D721Med (cell line): ENCODE measurements around the gene ZFHX3.

Experiments used
- DNase-seq: peaks from one replicate; pipeline ENCODE4 v3.0.0; 2011; ENCODE audit warnings: low spot score; ENCODE audit not compliant: insufficient read length
- FAIRE-seq: peaks from 2 replicates; lab custom pipeline; 2011; peaks lifted over from hg19 to GRCh38; lab: Jason Lieb, UNC
- TF ChIP-seq, protein P1 (sequence below): IDR thresholded peaks from 2 replicates; pipeline ENCODE4 v1.5.1; 2012; ENCODE audit warnings: mild to moderate bottlenecking, control low read depth; ENCODE audit not compliant: insufficient read depth; ENCODE audit errors: missing control alignments

The ZFHX3 gene

DNA sequence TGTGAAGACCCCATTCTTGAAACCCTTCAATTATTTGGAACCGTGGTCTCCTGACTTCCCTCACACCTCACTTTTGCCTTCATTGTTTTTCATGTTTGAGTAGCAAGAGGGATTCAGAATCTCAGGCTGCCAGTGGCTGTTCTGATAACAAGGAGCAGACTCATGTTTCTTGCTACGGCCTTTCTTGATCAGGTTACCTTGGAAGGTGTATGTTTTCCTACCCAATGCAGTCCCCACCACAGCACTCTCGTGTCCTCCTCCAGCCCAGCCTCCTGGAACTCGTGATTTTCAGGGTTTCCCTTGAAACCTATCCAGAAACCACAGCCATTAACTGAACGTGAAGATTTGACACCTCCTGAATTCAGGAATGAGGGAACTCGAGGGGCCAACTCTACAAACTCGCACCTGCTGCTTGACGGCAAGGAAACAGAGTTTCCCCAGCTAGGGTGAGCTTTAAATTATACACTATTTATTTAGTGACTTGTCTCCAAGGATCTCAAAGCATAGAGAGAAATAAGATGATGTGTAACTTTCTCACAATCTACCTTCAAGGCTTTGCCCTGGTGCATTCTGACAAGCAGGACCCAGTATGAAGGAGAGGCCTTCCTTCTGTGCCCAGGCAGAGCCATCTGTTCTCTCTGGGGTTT lies 1.6 kb downstream of the ZFHX3 start:
- no peak for FAIRE-seq
- TF ChIP-seq, protein P1, sequence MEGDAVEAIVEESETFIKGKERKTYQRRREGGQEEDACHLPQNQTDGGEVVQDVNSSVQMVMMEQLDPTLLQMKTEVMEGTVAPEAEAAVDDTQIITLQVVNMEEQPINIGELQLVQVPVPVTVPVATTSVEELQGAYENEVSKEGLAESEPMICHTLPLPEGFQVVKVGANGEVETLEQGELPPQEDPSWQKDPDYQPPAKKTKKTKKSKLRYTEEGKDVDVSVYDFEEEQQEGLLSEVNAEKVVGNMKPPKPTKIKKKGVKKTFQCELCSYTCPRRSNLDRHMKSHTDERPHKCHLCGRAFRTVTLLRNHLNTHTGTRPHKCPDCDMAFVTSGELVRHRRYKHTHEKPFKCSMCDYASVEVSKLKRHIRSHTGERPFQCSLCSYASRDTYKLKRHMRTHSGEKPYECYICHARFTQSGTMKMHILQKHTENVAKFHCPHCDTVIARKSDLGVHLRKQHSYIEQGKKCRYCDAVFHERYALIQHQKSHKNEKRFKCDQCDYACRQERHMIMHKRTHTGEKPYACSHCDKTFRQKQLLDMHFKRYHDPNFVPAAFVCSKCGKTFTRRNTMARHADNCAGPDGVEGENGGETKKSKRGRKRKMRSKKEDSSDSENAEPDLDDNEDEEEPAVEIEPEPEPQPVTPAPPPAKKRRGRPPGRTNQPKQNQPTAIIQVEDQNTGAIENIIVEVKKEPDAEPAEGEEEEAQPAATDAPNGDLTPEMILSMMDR: no peak

DNA sequence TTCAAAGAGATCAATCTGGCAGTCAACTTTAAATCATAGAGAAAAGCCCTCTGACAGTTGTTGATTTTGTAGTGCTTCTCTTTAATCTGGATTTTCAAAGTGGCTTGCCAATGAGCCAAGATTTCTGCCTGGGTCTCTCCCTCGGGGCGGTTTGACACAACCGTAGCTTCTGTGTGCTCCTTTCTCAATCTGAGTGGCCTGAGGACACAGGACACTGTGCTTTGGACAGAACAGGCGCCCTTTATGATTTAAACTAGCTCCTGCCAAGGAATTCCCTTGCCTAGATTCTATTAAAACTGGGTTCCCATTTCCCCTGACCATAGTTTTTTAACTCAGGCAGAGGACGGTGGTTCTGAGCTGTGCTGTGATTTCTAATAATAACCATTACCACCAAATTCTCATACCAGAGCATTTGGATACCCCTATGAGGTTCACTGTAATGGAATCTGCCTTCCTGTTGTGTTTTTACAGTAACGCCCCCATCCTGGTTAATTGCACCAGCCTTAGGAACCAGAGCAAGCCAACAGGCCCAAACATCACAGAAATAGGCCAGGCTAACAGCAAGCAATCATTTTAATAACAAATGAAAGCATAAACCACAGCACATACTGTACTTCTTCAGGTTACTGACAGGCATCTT lies 4.0 kb downstream of the ZFHX3 start:
- no peak for FAIRE-seq
- DNase-seq: no peak
- TF ChIP-seq, protein P1: no peak

More for the DNA sequence above, 1.6 kb downstream of the ZFHX3 start:
- DNase-seq: no peak

DNA sequence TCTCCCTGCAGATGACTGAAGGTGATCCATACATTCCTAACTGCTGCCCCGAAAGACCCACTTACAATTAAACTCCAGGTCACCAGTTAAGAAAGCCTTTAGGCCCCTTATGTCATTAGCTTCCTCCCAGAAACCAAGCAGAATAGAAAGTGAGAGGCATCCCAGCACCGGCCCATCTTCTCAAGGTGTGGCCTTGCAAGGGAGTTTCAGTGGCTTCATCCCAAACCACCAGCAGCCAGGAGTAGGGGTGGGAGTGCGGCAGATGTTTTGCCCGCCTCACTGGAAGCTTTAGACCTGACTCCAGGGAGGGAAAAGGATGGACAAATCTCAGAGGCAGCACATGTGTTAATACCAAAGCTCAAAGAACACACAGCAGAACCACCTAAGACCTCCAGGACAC lies 5.1 kb downstream of the ZFHX3 start:
- FAIRE-seq (no peak), DNase-seq (no peak)
- TF ChIP-seq, protein P1: no peak

DNA sequence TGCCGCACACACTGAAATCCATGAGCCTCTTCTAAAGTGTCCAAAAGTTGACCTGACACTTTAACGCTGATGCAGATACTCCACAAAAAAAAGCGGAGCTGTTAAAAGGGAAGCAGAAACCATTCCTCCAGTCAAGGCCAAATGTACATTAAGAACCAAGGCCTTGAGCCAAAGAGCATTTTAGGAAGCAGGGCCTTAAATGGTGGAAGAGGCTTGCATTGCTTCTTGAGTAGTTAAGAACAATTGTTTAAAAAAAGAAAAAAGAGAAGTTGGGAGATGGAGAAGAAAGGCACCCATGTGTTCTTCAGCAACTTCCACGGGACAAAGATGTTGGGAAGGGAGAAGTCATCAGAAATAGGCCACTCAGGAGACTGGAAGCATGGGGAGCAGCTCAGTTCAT lies 6.3 kb downstream of the ZFHX3 start:
- TF ChIP-seq, protein P1: no peak
- no peak for FAIRE-seq
- DNase-seq: no peak

DNA sequence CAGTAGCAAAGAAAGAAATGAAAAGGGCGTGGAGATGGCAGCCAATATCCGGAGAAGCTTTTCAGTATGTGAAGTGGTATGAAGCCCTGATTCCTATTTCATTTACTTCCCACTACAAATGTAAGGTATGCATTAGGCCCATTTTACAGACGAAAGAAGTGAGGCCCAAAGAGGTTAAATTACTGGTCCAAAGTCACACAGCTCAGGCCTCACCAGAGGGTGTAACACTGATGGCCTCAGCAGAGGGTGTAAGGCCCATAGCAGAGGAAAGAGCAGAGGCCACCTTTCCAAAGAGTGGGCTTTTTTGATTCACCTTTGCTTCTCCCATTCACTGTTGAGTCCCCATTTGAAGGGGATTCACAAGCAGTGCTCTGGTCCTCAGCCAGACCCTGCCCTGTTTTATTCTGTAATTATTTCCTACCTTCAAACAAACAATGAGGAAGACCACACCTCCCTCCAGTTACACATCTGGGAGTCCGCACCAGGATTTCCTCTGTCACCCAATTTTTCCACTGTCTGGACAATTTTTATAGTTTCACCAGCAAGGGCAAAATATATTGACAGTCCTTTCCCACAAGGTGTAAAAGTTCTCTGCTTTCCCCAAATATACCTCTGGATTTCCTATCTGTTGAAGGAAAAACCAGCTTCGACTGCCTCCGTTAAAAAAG lies 7.1 kb downstream of the ZFHX3 start:
- DNase-seq (no peak), FAIRE-seq (no peak)
- TF ChIP-seq, protein P1: no peak

DNA sequence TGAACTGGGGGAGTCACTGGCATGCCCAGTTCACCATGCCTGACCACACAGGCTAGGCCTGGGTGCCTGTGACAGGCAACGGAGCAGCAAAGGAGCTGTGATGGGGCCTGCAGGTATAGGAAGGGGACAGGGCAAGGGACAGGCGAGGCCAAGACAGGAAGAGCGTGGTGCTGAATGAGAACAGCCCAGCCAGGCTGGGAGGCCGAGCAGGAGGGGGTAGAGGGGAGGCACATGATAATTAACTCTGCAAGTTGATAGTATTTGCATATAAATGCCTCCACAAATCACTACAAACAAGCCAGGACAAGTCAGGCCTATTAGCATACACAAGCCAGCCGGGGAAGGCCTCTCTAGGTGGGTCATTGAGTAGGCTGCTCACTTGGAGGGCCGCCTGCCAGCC lies 7.8 kb downstream of the ZFHX3 start:
- no peak for DNase-seq

More for the DNA sequence above, 7.8 kb downstream of the ZFHX3 start:
- TF ChIP-seq, protein P1: no peak
- no peak for FAIRE-seq
